NCI-H82 treated with DMSO at 0.1 percent for 48 hours (cell line): ENCODE data around the gene CLEC4F.

ENCODE experiments used
- DNase-seq: peaks from one replicate; lab custom pipeline; 2025; ENCODE audit not compliant: unreplicated experiment; lab: John Stamatoyannopoulos, UW

The CLEC4F gene, protein sequence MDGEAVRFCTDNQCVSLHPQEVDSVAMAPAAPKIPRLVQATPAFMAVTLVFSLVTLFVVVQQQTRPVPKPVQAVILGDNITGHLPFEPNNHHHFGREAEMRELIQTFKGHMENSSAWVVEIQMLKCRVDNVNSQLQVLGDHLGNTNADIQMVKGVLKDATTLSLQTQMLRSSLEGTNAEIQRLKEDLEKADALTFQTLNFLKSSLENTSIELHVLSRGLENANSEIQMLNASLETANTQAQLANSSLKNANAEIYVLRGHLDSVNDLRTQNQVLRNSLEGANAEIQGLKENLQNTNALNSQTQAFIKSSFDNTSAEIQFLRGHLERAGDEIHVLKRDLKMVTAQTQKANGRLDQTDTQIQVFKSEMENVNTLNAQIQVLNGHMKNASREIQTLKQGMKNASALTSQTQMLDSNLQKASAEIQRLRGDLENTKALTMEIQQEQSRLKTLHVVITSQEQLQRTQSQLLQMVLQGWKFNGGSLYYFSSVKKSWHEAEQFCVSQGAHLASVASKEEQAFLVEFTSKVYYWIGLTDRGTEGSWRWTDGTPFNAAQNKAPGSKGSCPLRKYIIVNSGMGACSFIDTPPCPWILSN

DNA sequence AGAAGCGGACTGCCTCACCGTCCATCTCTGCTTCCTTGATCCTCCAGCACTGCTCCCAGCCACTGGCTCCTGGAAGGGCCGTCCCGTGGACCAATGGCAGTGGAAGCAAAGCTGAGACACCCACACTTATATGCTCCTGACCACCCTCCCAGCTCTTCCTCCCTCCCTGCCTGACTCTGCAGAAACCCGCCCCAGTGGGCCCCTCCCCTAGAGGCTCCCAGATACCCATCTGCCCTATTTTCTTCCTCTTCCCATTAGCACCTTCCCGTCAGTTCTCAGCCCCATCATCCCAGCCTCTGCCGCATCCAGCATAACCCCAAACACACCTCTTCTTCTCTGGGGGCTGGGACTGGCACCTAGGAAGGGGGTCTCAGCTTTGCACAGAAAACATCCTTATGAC, at the start of gene CLEC4F:
Gene CLEC4F, minus strand, starts transcription at position 101 of the 400 bp plus-strand sequence. Its CDS starts 76 bp downstream, at position 25.
- no peak for DNase-seq

DNA sequence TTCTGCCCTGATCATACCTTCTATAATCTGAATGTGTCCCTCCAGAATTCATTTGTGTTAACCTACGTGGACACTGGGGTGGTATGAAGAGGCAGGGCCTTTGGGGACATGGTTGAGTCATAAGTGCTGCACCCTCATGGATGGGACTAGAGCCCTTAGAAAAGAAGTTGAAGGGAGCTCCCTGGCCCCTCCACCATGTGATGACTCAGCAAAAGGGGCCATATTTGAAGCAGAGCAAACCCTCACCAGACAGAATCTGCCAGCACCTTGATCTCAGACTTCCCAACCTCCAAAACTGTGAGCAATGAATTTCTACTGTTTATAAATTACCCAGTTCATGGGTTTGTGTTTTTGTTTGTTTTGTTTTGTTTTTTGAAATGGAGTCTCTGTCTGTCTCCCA, 48.6 kb upstream of the CLEC4F start:
- no peak for DNase-seq

GRCh38 chr2:70861777-70862625, 41.6 kb upstream of the CLEC4F start:
- peak; percentile 62 for DNase-seq

GRCh38 chr2:70855667-70856066, 35.3 kb upstream of the CLEC4F start:
- DNase-seq: no peak

DNA sequence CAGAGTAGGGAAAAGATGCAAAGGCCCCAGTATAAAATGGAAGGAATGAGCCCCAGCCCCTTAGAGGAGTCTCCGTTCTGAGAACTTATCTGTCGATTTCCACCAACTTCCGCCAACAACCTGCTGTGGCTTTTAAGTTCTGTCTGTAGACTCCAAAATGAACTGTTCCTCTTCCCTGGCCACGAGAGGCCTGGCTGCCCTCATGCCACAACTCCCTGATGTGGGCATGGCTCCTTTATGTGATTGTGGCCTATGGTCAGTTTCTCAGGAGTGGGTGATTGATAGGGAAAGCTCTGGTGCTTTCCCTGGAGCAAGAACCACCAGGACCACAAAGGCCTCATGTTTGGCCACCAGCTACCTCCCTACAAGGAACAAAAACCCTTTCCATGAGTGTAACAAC, 34.0 kb upstream of the CLEC4F start:
- no peak for DNase-seq

DNA sequence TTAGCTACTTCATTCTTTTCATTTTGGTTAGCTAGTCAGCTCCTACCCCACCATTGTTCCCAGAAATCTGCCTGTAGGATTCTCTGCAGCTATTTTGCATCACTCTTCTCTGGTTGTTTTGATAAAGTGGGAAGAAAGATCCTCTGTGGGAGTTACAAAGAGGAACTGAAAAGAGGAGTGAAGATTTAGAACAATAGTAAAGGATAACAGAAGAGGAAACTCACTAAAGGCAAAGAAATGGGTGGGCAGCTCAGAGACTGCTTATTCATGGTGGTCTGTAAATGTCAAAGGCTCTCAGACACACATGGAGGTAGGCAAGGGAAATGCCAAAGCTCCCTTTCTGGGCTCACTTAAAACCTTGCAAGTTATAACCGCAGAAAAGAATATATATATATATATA, 32.4 kb upstream of the CLEC4F start:
- no peak for DNase-seq

GRCh38 chr2:70851704-70852103, 31.3 kb upstream of the CLEC4F start:
- DNase-seq: no peak

DNA sequence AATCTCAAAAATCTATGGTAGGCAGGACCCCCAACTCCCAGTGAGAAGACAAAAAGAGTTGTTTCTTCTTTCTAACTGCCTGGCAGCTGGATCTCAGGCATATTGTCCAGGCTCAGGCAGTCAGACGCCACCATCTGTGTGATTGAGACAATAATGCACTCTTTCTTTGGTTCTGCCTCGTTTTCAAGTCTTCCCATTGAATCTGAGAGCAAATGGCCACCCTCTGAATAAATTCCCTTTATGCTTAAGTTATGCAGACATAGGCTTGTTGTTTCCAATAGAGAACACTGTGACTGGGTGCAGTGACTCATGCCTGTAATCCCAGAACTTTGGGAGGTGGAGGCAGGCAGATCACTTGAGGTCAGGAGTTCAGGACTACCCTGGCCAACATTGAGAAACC, 30.5 kb upstream of the CLEC4F start:
- DNase-seq: no peak

DNA sequence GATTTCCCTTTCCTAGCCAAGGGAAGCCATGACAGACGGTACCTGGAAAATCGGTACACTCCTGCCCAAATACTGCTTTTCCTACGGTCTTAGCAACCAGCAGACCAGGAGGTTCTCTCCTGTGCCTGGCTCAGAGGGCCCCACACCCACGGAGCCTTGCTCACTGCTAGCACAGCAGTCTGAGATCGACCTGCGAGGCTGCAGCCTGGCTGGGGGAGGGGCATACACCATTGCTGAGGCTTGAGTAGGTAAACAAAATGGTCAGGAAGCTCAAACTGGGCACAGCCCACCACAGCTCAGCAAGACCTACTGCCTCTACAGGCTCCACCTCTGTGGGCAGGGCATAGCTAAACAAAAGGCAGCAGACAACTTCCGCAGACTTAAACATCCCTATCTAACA, 22.0 kb upstream of the CLEC4F start:
- DNase-seq: no peak

DNA sequence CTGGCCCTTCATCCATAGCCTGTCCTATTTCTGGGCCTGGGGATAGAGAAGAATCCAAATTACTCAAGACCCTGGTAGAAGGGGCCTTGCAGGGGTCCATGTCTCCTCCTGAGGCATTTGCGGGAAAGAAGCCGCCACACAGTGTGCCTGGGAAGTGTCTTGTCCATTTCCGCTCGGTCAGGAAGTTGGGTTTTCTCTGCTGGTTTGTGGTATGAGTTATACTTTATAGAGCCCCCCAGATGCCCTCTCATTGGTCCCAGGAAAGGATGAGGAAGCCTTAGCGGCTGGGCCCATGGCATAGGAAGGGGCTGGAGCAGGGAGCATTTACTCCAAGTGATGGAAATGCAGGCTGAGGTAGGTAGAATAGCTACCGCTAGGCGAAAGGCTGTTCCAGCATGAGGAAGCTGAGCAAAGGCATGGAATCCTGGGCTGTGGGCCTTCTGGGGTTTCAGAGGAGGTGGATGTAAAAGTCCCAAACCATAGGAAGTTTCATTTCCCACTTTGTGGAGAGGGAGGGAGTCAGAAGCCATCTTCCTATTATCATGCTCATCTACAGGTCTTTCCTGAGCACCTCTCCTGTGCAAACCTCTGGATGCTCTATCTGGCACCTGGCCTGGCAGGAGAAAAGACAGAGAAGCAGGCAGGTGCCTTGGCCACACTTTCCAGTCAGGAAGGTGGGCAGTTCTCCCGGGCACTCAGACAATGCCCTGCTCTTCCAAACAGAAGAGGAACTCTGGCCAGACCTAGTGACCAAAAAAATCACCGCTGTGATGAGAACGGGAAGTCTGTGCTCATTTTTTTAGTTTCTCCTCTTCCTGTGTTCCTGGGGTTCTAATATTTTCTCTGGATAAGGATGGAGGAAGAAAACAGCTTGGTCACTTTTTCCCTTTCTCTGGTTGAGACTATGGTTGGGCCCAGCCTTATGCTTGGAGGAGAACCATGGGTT, 17.9 kb upstream of the CLEC4F start:
- no peak for DNase-seq

DNA sequence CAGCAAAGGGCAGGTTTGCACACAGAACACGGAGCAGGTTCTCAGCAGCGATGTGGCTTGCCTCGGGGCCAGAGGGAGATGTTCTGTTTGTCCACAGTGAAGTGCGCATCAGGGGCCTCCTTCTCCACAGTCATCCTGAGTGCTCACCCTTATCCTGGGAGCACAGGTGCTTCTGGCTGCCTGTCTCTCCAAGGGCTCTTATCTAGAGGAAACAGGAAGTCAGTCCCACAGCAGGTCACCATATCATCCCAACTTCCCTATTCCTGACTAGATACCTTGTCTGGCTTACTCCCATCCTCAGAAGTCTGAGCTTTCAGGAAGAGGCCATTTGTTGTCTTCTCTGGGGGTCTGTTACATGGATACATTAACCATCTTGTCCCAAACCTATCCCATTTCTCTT, 15.2 kb upstream of the CLEC4F start, which contains the start of gene CD207:
Gene CD207, minus strand, starts transcription at position 174 of the 400 bp plus-strand sequence. Its CDS starts 40 bp downstream, at position 134.
- no peak for DNase-seq

GRCh38 chr2:70834881-70835280, 14.5 kb upstream of the CLEC4F start:
- DNase-seq: no peak

- DNase-seq: no peak
Measured at GRCh38 chr2:70834106-70834505, 13.7 kb upstream of the CLEC4F start.

DNA sequence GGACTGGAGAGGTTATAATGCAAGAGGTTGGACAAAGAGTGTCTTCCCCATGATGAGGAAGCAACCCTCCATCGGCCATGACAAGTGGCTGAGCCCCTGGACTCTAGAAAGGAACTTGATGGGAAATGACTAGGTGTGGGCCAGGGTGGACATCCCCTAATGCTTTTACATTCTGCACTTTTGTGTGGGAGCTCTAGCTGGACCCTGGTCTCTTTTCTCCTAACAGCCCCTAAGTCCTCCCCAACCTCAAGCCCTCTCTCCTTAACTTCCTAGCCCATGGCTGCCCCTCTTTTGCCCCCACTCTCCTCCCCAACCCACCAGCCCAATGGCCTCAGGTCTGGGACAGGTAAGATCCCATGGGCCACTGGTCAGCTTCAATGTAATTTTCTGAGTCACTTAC, 12.8 kb upstream of the CLEC4F start:
- no peak for DNase-seq

DNA sequence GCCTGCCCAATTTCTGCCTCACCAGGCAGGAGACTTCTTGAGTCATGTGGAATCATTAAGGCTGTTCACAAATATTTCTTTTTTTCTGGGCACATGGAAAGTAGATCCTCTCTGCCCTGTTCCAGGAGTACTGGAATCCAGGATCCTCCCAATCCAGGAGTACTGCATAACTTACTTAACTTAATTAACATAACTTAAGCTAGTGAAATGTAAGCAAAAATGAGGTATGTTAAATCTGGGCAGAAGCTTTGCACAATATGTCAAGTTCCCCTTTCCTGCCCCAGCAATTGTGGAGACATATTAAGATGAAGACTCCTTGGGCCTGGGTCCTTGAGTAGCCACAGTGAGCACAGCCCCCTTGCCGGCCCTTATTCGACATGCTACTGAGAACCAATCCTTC, 12.0 kb upstream of the CLEC4F start:
- DNase-seq: no peak

- DNase-seq: no peak
Measured at GRCh38 chr2:70831861-70832260, 11.5 kb upstream of the CLEC4F start.

DNA sequence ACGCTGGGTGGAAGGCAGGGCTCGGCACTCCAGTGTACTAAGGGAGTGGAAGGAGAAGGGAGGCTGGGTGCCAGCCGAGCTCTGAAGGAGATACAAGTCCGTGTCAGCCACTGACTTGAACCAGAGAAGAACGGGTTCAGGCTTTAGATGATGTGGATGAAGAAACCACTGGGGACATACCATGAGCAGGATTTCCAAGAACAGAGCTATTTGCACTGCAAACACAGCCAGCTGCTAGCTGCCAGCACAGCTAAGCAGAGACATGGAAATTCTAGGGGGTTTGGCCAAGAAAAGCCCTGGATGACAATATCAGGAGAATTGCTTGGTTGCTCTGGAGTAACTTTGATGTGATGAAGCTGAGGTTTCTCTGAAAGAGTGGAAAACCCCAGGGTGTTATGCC, 10.0 kb upstream of the CLEC4F start:
- no peak for DNase-seq

DNA sequence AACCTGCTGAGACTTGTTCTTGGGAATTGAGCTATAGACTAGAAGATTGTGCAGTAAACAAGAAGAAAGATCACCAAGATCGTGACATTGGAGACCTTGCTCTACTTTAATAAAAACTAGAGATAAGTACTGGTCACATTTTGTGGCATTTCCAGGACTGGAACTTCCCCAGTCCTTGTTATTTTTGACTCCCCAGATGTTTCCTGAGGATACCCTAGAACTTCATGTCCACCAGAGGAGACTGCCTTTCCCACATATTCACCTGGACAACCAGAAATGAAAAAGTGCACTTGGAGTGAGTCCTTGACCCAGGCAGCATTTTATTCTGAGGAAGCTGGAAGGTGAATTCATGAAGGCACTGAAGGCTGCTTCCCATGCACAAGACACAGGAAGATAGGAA, 9.5 kb upstream of the CLEC4F start:
- DNase-seq: no peak

- DNase-seq: no peak
Measured at GRCh38 chr2:70828914-70829824, 8.8 kb upstream of the CLEC4F start.

DNA sequence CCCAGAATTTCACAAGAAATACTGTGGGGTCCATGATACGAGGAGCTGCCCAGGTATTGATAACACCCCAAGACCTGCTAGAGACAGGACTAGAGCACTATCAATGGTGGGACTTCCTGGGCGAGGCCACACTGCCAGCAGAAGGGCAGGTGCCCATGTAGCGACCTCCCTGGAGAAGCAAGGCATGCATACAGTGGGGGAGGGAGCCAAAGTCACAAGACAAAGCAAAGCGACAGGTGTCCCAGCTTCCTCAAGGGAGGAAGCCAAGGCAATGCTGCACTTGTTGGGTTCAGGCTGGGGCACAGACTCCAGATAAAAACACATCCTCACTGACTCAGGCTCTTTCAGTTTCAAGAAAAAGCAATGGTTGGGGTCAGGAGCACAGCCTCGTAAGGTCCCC, 7.7 kb upstream of the CLEC4F start:
- DNase-seq: no peak
